ENCODE results near the gene WFIKKN1.

- no peak for TF ChIP-seq SMC3 (IDR thresholded peaks at IDR 0.05; ENCODE audit: low read depth, low read length)
- no peak for TF ChIP-seq CEBPB (IDR thresholded peaks at IDR 0.05; ENCODE audit: low read depth, low read length)
- TF ChIP-seq CTCF (conservative IDR thresholded peaks at IDR 0.05; ENCODE audit: low read depth, low read length) = no peak
- no peak for TF ChIP-seq USF2 (IDR thresholded peaks at IDR 0.05; ENCODE audit: low read depth, low read length)
- no peak for TF ChIP-seq POLR2A (IDR thresholded peaks at IDR 0.05; ENCODE audit: low read depth, low read length)
Observed at GRCh38 chr16:658679-659571, 28.1 kb downstream of the WFIKKN1 start.
